ENCODE data around the gene NRL. TPM values are rescaled to one million over a fixed set of nuclear protein-coding genes. Genes with fewer than 3 reads are reported as not detected.

Gene NRL
- total RNA-seq, 1 experiment from 2014 or later = 1.4 TPM

- ChIA-PET POLR2A (no interaction called here), CTCF (interaction anchor here (0.9 kb wide), 1 partner anchor 59 kb away, joined by 3 read pairs; no protein-coding TSS in a partner anchor)
- no peaks in the 10 kb centered on the region for H3K27me3 ChIP-seq (ENCODE audit: control insufficient read depth, insufficient read depth, low read length)
- H3K4me1 ChIP-seq (ENCODE audit: control insufficient read depth, insufficient read depth, low read length) = peaks cover 6% of the 10 kb centered on the region; the same call in 1 of the 2 replicates
- no peak for ATAC-seq
- DNase-seq (ENCODE audit: low read depth, low spot score) = no peak
- no peak overlapping the region for H3K27ac ChIP-seq (ENCODE audit: low read length)
- peaks cover 6% of the 10 kb centered on the region for H3K36me3 ChIP-seq (ENCODE audit: control insufficient read depth, insufficient read depth, low read length)
- TF ChIP-seq, protein P1, sequence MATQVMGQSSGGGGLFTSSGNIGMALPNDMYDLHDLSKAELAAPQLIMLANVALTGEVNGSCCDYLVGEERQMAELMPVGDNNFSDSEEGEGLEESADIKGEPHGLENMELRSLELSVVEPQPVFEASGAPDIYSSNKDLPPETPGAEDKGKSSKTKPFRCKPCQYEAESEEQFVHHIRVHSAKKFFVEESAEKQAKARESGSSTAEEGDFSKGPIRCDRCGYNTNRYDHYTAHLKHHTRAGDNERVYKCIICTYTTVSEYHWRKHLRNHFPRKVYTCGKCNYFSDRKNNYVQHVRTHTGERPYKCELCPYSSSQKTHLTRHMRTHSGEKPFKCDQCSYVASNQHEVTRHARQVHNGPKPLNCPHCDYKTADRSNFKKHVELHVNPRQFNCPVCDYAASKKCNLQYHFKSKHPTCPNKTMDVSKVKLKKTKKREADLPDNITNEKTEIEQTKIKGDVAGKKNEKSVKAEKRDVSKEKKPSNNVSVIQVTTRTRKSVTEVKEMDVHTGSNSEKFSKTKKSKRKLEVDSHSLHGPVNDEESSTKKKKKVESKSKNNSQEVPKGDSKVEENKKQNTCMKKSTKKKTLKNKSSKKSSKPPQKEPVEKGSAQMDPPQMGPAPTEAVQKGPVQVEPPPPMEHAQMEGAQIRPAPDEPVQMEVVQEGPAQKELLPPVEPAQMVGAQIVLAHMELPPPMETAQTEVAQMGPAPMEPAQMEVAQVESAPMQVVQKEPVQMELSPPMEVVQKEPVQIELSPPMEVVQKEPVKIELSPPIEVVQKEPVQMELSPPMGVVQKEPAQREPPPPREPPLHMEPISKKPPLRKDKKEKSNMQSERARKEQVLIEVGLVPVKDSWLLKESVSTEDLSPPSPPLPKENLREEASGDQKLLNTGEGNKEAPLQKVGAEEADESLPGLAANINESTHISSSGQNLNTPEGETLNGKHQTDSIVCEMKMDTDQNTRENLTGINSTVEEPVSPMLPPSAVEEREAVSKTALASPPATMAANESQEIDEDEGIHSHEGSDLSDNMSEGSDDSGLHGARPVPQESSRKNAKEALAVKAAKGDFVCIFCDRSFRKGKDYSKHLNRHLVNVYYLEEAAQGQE (IDR thresholded peaks at IDR 0.05; ENCODE audit: insufficient read depth in 1 of 2, low read depth in 2 of 2, low read length in 1 of 2) = no peak
- no peak for TF ChIP-seq SIN3A (IDR thresholded peaks at IDR 0.05; ENCODE audit: borderline replicate concordance, insufficient read depth, low read depth, low read length)
- no peak for TF ChIP-seq TCF7L2 (IDR thresholded peaks at IDR 0.05; ENCODE audit: low read depth, low read length)
- no peak for TF ChIP-seq POLR2AphosphoS5 (IDR thresholded peaks at IDR 0.05; ENCODE audit: low read depth, low read length)
- no peaks in the 10 kb centered on the region for H3K9me3 ChIP-seq (ENCODE audit: control insufficient read depth, insufficient read depth, low read depth, low read length)
- BruUV-seq (replicated peaks) = no TSS peak
- intact Hi-C loops (cut with micrococcal nuclease; ENCODE audit: unreplicated experiment) = no loop called here
- in situ Hi-C loops (cut with HindIII; ENCODE audit: low pct_unique_long_range_greater_than_20kb, low sequenced_read_pairs) = no loop called here
- no peak overlapping the region for H3K4me3 ChIP-seq (ENCODE audit: low read depth in 2 of 2, low read length in 2 of 2)
Observed at GRCh38 chr14:24150061-24150460, 35.3 kb upstream of the NRL start.

DNA sequence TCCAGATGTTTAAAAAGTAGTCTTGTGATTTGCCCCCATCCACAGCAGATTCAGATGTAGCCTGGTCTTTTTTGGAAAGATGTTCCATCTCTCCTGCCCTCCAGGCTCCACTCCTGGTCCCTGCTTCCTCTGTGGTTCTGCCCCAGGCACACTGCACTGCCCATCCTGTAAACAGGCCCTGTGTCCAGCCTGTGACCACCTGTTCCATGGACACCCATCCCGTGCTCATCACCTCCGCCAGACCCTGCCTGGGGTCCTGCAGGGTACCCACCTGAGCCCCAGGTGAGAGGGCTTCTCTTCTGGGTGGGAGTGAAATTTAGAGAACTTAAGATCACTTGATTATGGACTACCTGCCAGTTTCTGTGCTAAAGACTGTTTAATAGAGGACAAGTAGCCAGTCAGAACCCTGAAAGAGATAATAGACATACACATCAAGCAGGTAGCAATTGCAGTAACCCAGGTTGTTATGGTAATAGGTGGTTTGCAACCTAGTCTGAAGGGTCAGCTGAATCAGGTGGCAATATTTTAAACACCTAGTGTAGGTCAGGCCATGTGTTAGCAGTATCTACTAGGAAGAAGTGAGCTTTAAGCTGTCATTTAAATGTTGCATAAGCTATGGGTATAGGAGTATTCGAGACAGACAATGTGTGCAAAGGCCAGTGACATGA lies 34.7 kb upstream of the NRL start:
- ChIA-PET CTCF (interaction anchor here (0.9 kb wide), 1 partner anchor 59 kb away, joined by 3 read pairs; no protein-coding TSS in a partner anchor), POLR2A (no interaction called here)
- TF ChIP-seq TCF7L2 (IDR thresholded peaks at IDR 0.05; ENCODE audit: low read depth, low read length) (no peak), SIN3A (IDR thresholded peaks at IDR 0.05; ENCODE audit: borderline replicate concordance, insufficient read depth, low read depth, low read length) (no peak), POLR2AphosphoS5 (IDR thresholded peaks at IDR 0.05; ENCODE audit: low read depth, low read length) (no peak)
- TF ChIP-seq, protein P2, sequence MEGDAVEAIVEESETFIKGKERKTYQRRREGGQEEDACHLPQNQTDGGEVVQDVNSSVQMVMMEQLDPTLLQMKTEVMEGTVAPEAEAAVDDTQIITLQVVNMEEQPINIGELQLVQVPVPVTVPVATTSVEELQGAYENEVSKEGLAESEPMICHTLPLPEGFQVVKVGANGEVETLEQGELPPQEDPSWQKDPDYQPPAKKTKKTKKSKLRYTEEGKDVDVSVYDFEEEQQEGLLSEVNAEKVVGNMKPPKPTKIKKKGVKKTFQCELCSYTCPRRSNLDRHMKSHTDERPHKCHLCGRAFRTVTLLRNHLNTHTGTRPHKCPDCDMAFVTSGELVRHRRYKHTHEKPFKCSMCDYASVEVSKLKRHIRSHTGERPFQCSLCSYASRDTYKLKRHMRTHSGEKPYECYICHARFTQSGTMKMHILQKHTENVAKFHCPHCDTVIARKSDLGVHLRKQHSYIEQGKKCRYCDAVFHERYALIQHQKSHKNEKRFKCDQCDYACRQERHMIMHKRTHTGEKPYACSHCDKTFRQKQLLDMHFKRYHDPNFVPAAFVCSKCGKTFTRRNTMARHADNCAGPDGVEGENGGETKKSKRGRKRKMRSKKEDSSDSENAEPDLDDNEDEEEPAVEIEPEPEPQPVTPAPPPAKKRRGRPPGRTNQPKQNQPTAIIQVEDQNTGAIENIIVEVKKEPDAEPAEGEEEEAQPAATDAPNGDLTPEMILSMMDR (IDR thresholded peaks at IDR 0.05) = no peak
- TF ChIP-seq, protein P1 (IDR thresholded peaks at IDR 0.05; ENCODE audit: insufficient read depth in 1 of 2, low read depth in 2 of 2, low read length in 1 of 2) = no peak
- H3K9me3 ChIP-seq (ENCODE audit: control insufficient read depth, insufficient read depth, low read depth, low read length) = no peaks in the 10 kb centered on the region
- in situ Hi-C loops (cut with HindIII; ENCODE audit: low pct_unique_long_range_greater_than_20kb, low sequenced_read_pairs) (no loop called here), intact Hi-C loops (cut with micrococcal nuclease; ENCODE audit: unreplicated experiment) (no loop called here)
- no TSS peak for BruUV-seq (replicated peaks)
- H3K4me1 ChIP-seq (ENCODE audit: control insufficient read depth, insufficient read depth, low read length) = peaks cover 6% of the 10 kb centered on the region; the same call in 1 of the 2 replicates
- no peak for DNase-seq (ENCODE audit: low read depth, low spot score)
- H3K36me3 ChIP-seq (ENCODE audit: control insufficient read depth, insufficient read depth, low read length) = peaks cover 3% of the 10 kb centered on the region
- ATAC-seq = no peak
- no peak overlapping the region for H3K4me3 ChIP-seq (ENCODE audit: low read depth in 2 of 2, low read length in 2 of 2)
- H3K27me3 ChIP-seq (ENCODE audit: control insufficient read depth, insufficient read depth, low read length) = no peaks in the 10 kb centered on the region
- H3K27ac ChIP-seq (ENCODE audit: low read length) = no peak overlapping the region
